ENCODE results near the gene OGFOD1.

The OGFOD1 gene

GRCh38 chr16:56448005-56448404 is 3.3 kb upstream of the OGFOD1 start:
- peaks cover 69% of the 10 kb centered on the region for H3K4me1 ChIP-seq (ENCODE audit: insufficient read depth, low read length, poor library complexity, severe bottlenecking)
- H4K20me1 ChIP-seq (ENCODE audit: insufficient read depth, low read length, poor library complexity, severe bottlenecking): peaks cover 61% of the 10 kb centered on the region
- no peak overlapping the region for H2AFZ ChIP-seq (ENCODE audit: low read length)
- no peak for TF ChIP-seq EZH2phosphoT487 (IDR thresholded peaks at IDR 0.05; ENCODE audit: borderline replicate concordance)
- TF ChIP-seq CTCF (conservative IDR thresholded peaks at IDR 0.05; ENCODE audit: low read length): no peak
- H3F3A ChIP-seq (ENCODE audit: low read depth): no peaks in the 10 kb centered on the region
- H3K9ac ChIP-seq (ENCODE audit: low read depth, low read length, poor library complexity, severe bottlenecking): peak overlapping the region; percentile 88
- no peaks in the 10 kb centered on the region for H3K9me3 ChIP-seq (ENCODE audit: insufficient read depth, low read depth, low read length)
- H3K4me3 ChIP-seq (ENCODE audit: low read length, poor library complexity, severe bottlenecking): peak overlapping the region; percentile 87
- H3K36me3 ChIP-seq (ENCODE audit: insufficient read depth, low read length): peaks cover 32% of the 10 kb centered on the region; the same call in 1 of the 2 replicates
- no peaks in the 10 kb centered on the region for H3K27me3 ChIP-seq (ENCODE audit: insufficient read depth, low read length, poor library complexity, severe bottlenecking)
- peaks cover 91% of the 10 kb centered on the region for H3K79me2 ChIP-seq (ENCODE audit: insufficient read depth, low read length)
- no peaks in the 10 kb centered on the region for H3K9me2 ChIP-seq (replicated peaks; ENCODE audit: low read depth, low read length)
- H3K4me2 ChIP-seq (ENCODE audit: low read depth, low read length, poor library complexity, severe bottlenecking): peak overlapping the region; percentile 96

GRCh38 chr16:56450275-56450985 is 924 bp upstream of the OGFOD1 start:
- Histone ChIP-seq H3K4me3 (ENCODE audit: low read length, poor library complexity, severe bottlenecking) (peak overlapping the region; percentile 87), H3F3A (ENCODE audit: low read depth) (no peaks in the 10 kb centered on the region), H2AFZ (ENCODE audit: low read length) (peak overlapping the region; percentile 84), H3K9me2 (replicated peaks; ENCODE audit: low read depth, low read length) (no peaks in the 10 kb centered on the region), H3K4me2 (ENCODE audit: low read depth, low read length, poor library complexity, severe bottlenecking) (peak overlapping the region; percentile 96), H3K79me2 (ENCODE audit: insufficient read depth, low read length) (peaks cover 90% of the 10 kb centered on the region), H4K20me1 (ENCODE audit: insufficient read depth, low read length, poor library complexity, severe bottlenecking) (peaks cover 58% of the 10 kb centered on the region), H3K27me3 (ENCODE audit: insufficient read depth, low read length, poor library complexity, severe bottlenecking) (no peaks in the 10 kb centered on the region), H3K36me3 (ENCODE audit: insufficient read depth, low read length) (peaks cover 15% of the 10 kb centered on the region; the same call in 1 of the 2 replicates), H3K4me1 (ENCODE audit: insufficient read depth, low read length, poor library complexity, severe bottlenecking) (peaks cover 62% of the 10 kb centered on the region), H3K9ac (ENCODE audit: low read depth, low read length, poor library complexity, severe bottlenecking) (peak overlapping the region; percentile 88), H3K9me3 (ENCODE audit: insufficient read depth, low read depth, low read length) (no peaks in the 10 kb centered on the region)
- TF ChIP-seq CTCF (conservative IDR thresholded peaks at IDR 0.05; ENCODE audit: low read length) (no peak), EZH2phosphoT487 (IDR thresholded peaks at IDR 0.05; ENCODE audit: borderline replicate concordance) (no peak)

GRCh38 chr16:56451753-56452689 is 667 bp downstream of the OGFOD1 start:
- H3K36me3 ChIP-seq (ENCODE audit: insufficient read depth, low read length): peaks cover under 1% of the 10 kb centered on the region; the same call in 1 of the 2 replicates
- peak overlapping the region; percentile 78 for H3K9ac ChIP-seq (ENCODE audit: low read depth, low read length, poor library complexity, severe bottlenecking)
- no peaks in the 10 kb centered on the region for H3F3A ChIP-seq (ENCODE audit: low read depth)
- H4K20me1 ChIP-seq (ENCODE audit: insufficient read depth, low read length, poor library complexity, severe bottlenecking): peaks cover 44% of the 10 kb centered on the region
- no peaks in the 10 kb centered on the region for H3K27me3 ChIP-seq (ENCODE audit: insufficient read depth, low read length, poor library complexity, severe bottlenecking)
- H3K4me2 ChIP-seq (ENCODE audit: low read depth, low read length, poor library complexity, severe bottlenecking): peak overlapping the region; percentile 90
- peaks cover 48% of the 10 kb centered on the region for H3K4me1 ChIP-seq (ENCODE audit: insufficient read depth, low read length, poor library complexity, severe bottlenecking)
- H3K9me3 ChIP-seq (ENCODE audit: insufficient read depth, low read depth, low read length): no peaks in the 10 kb centered on the region
- no peaks in the 10 kb centered on the region for H3K9me2 ChIP-seq (replicated peaks; ENCODE audit: low read depth, low read length)
- TF ChIP-seq EZH2phosphoT487 (IDR thresholded peaks at IDR 0.05; ENCODE audit: borderline replicate concordance) (no peak), CTCF (conservative IDR thresholded peaks at IDR 0.05; ENCODE audit: low read length) (no peak)
- peak overlapping the region; percentile 79 for H2AFZ ChIP-seq (ENCODE audit: low read length)
- H3K4me3 ChIP-seq (ENCODE audit: low read length, poor library complexity, severe bottlenecking): peak overlapping the region; percentile 87
- peaks cover 74% of the 10 kb centered on the region for H3K79me2 ChIP-seq (ENCODE audit: insufficient read depth, low read length)

All from Loucy (cell line).